ENCODE measurements around the gene ANKFY1. TPM values are rescaled to one million over a fixed set of nuclear protein-coding genes. Genes with fewer than 3 reads are reported as not detected.

ANKFY1 gene
- total and polyA plus RNA-seq, 2 donors (not counting 3 experiments of a cell fraction or from before 2014, with no cell fraction given) = 30.6 to 51.1 TPM

- Histone ChIP-seq H3K9me1 (replicated peaks; ENCODE audit: control insufficient read depth, extremely low read depth, insufficient read depth, low read length) (no peaks in the 10 kb centered on the region), H4K20me1 (replicated peaks; ENCODE audit: control insufficient read depth, extremely low read depth, insufficient read depth, low read length) (no peaks in the 10 kb centered on the region), H3K27ac (ENCODE audit: insufficient read depth, low read depth, low read length) (no peak overlapping the region), H3K4me1 (ENCODE audit: control insufficient read depth, extremely low read depth, insufficient read depth, low read length) (no peaks in the 10 kb centered on the region), H2AFZ (ENCODE audit: low read depth, low read length) (no peak overlapping the region), H3K36me3 (ENCODE audit: control insufficient read depth in 2 of 2, extremely low read depth in 1 of 2, insufficient read depth in 2 of 2, low read length in 2 of 2) (peaks cover 11 to 50% of the 10 kb centered on the region in 2 experiments), H3K79me2 (ENCODE audit: control insufficient read depth, insufficient read depth, low read length) (no peaks in the 10 kb centered on the region), H3K9me3 (replicated peaks; ENCODE audit: control insufficient read depth, insufficient read depth, low read length) (no peaks in the 10 kb centered on the region), H3K9ac (replicated peaks; ENCODE audit: extremely low read depth, insufficient read depth, low read length) (no peak overlapping the region), H3K27me3 (ENCODE audit: control insufficient read depth in 2 of 2, insufficient read depth in 2 of 2, low read length in 2 of 2) (no peaks in the 10 kb centered on the region), H3K4me2 (ENCODE audit: insufficient read depth, low read length) (no peak overlapping the region), H3K4me3 (replicated peaks in 1 of 3; ENCODE audit: insufficient read depth in 1 of 3, low read depth in 1 of 3, low read length in 3 of 3) (no peak overlapping the region)
- dilution Hi-C loops (cut with MboI; ENCODE audit: extremely low pct_ligation_motif_present, low sequenced_read_pairs) = no loop called here
- BruUV-seq (replicated peaks) = no TSS peak
- no peak for FAIRE-seq
- CTCF ChIA-PET = interaction anchor here (1.0 kb wide), 1 partner anchor 21 kb away, joined by 5 read pairs; no protein-coding TSS in a partner anchor
- POLR2A ChIA-PET = no interaction called here
- no peak for TF ChIP-seq POLR2A (IDR thresholded peaks at IDR 0.05; ENCODE audit: low read depth, low read length)
- TF ChIP-seq, protein P1, sequence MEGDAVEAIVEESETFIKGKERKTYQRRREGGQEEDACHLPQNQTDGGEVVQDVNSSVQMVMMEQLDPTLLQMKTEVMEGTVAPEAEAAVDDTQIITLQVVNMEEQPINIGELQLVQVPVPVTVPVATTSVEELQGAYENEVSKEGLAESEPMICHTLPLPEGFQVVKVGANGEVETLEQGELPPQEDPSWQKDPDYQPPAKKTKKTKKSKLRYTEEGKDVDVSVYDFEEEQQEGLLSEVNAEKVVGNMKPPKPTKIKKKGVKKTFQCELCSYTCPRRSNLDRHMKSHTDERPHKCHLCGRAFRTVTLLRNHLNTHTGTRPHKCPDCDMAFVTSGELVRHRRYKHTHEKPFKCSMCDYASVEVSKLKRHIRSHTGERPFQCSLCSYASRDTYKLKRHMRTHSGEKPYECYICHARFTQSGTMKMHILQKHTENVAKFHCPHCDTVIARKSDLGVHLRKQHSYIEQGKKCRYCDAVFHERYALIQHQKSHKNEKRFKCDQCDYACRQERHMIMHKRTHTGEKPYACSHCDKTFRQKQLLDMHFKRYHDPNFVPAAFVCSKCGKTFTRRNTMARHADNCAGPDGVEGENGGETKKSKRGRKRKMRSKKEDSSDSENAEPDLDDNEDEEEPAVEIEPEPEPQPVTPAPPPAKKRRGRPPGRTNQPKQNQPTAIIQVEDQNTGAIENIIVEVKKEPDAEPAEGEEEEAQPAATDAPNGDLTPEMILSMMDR (IDR thresholded peaks at IDR 0.05; ENCODE audit: extremely low read depth in 1 of 2, insufficient read depth in 1 of 2, low read depth in 1 of 2, low read length in 2 of 2) = no peak
- TF ChIP-seq POLR2AphosphoS5 (IDR thresholded peaks at IDR 0.05; ENCODE audit: insufficient read depth, low read depth, low read length) = no peak
- TF ChIP-seq GATA2 (IDR thresholded peaks at IDR 0.05; ENCODE audit: insufficient read depth, insufficient read length, low read depth, low read length) = no peak
- no peak for TF ChIP-seq EZH2 (IDR thresholded peaks at IDR 0.05; ENCODE audit: borderline replicate concordance, low read depth, low read length, severe bottlenecking)
- no peak for TF ChIP-seq FOS (IDR thresholded peaks at IDR 0.05; ENCODE audit: borderline replicate concordance, insufficient read depth, low read length)
- no peak for TF ChIP-seq JUN (IDR thresholded peaks at IDR 0.05; ENCODE audit: borderline replicate concordance, insufficient read depth, insufficient read length, low read depth)
- no peak for DNase-seq (ENCODE audit: low read depth, low spot score)
- intact Hi-C loops (cut with micrococcal nuclease) = no loop called here
Observed at GRCh38 chr17:4179071-4179470, 84.7 kb downstream of the ANKFY1 start.

Data from endothelial cell of umbilical vein (primary cell).